DLD1 (cell line): ENCODE measurements around the gene CATSPER1.

Experiments used
- in situ Hi-C: cut with HindIII; loops from 2 replicates; pipeline ENCODE4 v1.10.0; 2017; ENCODE audit warnings: low sequenced_read_pairs

Gene CATSPER1

DNA sequence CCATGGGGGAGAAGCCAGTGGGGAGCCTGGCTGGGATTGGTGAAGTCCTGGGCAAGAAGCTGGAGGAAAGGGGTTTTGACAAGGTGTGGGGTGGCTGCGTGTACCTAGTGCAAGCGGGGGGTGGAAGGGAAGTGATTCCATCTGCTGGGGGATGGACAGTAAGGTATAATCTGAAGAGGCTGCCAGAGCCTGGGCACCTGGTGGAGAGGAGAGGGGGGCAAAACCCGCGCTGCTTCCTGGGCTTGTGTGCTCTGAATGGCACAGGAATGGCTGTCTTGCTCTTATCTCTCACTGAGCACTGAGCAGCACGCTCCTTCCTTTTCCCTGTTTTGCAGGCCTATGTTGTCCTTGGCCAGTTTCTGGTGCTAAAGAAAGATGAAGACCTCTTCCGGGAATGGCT lies 23.0 kb downstream of the CATSPER1 start:
- in situ Hi-C loops = no loop called here

DNA sequence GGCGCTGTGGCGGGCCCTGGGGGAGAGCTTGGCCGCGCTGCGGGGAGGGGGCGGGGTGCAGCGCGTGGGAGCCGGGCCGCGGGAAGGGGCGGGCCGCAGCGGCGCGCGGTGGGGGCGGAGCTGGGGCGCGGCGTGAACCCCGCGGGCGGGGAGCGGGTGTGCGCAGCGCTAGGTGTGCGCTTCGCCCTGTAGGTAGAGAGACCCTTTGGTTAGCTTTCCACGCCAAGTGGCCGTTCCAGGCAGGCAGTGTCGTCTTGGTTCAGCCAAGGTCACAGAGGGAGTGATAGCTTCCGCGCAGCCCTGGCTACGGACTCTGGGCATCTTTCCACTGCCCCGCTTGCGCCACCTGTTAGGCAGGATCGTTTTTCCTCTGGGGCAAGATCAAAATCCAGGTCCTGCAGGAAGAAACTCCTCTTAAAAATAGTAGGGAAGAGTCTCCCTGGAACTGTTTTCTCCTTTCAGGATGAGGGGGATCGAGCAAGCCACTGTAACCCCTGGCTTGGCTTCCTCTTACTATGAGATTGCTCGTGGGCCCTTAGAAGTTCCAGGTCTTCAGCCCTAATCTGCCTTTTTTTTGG lies 23.5 kb downstream of the CATSPER1 start:
- in situ Hi-C loops = no loop called here

DNA sequence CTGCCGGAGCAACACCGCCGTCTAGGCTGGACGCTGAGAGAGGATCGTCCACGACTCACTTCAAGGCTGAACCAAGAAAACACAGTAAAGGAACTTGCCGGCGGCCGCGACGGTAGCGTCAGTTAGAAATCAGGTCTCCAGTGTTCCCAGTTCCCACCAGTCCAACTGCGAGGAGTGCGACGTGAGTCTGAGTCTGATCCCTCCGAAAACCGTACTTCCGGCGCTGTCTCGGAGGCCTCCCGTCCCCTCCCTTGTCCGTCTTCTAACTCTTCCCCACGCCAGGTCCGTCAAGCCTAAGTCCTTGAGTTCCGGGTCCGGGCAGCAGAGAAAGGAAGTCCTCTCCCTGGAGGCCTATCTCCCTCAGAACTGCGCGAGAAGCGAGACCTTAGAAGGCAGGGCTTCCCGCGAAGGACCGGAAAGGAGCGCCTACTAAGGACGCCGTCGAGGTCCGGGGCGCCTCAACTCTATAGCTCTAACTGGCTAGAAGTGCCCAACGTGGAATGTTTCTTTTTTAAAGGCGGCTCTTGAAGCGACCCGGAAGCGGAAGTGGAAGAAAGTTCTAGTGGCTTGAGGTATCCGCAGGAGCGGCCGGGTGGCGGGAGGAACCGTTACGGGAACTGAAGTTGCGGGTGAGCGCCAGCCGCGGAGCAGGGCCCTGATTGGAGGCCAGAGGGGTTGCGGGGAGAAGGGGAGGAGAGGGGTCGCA lies 24.2 kb downstream of the CATSPER1 start, which contains the start of the genes BANF1 and EIF1AD:
BANF1 (plus strand) TSS at position 562 of the 706 bp plus-strand sequence. CDS start 748 bp downstream, outside the sequence.
EIF1AD (minus strand) TSS at position 216 of the 706 bp plus-strand sequence. CDS start 1,768 bp downstream, outside the sequence.
- in situ Hi-C loops = no loop called here

DNA sequence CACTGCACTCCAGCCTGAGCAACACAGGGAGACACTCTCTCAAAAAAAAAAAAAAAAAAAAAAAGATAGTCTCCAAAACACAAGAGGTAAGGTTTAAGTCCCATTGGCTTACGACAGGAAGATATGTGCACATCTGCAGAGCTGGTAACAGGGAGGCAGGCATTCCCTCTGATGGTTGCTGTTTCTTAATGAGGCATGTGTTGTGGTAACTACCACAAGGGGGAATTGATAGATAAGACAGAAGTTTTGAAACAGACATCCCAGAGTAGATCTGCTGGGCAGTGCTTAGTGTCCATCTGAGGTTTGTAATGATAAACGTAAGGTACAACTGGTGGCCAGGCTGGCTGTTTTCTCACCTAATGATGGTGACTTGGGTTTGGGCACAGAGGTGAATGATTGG lies 29.0 kb downstream of the CATSPER1 start:
- in situ Hi-C loops = no loop called here

DNA sequence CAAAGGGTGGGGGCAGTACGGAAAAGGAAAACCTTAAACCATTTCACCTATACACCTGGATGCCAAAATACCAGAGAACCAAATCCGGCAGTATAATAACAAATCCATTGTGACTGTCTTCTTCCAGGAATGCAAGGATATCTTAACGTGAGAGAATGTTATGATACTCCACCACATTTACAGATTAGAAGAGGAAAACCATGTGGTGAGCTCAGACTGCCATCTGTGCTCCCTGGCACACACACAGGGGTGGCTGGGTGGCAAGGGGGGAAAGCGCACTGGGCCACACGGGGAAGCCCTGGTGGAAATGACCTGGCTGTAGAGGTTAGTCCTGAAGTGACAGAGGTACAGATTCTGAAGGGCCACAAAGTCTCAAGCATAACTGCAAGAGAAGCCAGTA lies 34.2 kb downstream of the CATSPER1 start:
- in situ Hi-C loops = no loop called here

DNA sequence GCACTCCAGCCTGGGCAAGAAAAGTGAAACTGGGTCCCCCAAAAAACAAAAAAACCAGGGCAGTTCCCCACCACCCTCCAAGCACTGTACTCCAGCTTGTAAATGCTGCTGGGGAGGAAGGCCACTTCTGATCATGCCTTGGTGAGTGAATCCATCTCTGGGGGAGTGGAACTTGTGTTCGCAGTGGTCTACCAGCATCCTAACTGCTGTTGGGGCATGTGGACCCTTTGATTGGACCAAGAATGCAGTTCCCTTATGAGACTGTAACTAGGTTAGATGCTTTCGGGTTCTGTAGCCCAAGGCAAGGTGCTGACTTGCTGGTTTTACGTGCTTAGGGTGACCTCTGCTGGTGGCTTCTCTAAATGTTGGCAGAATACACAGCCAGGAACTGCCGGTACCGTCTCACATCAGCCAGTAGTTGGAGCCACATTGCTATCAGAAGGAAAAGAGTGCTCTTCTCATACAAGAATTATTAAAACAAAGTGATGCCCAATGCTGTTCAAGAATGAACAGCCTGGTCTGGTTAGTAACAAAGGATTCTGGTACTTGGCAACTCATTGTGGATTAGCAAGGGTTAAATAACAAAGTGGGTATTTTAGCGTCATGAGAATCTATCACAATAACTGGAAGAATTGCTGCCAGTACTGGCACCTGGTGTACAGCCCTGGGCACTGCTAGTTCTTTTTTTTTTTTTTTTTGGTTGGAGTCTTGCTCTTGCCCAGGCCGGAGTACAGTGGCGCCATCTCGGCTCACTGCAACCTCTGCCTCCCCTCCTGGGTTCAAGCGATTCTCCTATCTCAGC lies 37.3 kb downstream of the CATSPER1 start:
- in situ Hi-C loops = no loop called here

DNA sequence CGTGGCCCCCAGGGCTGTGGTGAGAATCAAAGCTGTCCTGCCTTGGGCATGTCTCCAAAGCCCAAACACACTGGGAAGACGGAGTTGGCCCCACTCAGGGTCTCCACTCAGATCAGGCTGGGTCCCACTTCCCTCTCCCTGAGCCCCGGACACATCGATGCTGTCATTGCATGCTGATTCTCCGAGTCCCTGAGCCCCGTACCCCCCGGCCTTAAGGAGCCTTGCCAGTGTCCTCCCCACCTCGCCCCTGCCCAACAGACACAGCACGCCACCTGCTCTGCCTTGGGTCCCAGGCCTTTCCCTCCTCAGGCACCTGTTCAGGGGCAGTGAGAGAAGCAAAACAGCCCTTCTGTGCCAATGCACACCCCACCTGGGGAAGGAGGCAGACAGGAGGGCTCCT lies 38.9 kb downstream of the CATSPER1 start:
- in situ Hi-C loops = no loop called here

DNA sequence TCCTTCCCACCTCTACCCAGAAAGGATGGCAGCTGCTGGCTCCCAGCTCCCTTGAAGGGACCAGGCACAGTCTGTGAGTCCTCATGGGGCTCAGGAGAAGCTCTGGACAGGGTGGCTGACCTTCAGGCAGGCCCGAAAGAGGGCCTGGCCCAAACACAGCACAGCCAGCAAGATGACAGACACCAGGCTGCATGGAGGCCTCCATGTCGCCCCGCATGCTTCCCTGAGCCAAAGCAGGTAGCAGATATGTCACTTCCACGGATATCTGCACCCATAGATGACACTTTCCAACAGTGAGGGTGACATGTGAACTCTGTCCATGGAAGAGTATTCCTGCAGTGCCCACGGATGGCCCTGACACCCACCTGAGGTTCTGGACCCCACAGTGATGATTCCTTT lies 42.7 kb downstream of the CATSPER1 start:
- in situ Hi-C loops = no loop called here

DNA sequence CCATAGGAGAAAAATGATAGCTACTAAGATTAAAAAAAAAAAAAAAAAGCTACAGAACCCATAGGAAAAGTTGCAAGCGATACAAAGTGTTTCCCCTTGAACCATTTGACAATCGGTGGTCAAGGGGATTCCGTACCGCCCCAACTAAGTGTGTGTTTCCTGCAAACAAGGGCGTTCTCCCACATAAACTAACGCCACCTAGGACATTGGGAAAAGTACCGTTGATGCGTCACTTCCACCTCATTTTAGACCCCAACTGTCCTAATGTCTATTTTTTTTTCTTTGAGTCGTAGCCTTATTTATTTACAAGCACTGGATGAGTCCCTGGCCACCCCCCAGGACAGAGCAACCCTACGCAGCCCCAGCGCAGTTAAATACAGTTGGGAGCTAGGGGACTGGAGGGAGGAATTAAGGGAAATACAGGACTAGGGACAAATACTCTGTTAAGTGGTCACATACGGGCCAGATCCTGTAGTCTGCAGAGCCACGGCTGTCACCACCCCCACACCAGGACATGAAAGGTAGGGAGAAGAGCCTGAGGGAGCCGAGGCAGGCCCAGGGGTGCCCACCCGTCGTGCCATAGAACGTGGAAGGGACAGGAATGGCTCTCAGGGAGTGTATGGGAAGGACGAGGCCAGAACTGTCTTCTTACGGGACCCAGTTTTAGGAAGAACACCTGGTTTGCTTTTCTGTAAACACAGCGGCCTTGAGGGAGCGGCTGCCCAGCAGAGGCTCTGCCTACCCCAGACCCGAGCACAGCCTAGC lies 43.3 kb downstream of the CATSPER1 start:
- in situ Hi-C loops = no loop called here

DNA sequence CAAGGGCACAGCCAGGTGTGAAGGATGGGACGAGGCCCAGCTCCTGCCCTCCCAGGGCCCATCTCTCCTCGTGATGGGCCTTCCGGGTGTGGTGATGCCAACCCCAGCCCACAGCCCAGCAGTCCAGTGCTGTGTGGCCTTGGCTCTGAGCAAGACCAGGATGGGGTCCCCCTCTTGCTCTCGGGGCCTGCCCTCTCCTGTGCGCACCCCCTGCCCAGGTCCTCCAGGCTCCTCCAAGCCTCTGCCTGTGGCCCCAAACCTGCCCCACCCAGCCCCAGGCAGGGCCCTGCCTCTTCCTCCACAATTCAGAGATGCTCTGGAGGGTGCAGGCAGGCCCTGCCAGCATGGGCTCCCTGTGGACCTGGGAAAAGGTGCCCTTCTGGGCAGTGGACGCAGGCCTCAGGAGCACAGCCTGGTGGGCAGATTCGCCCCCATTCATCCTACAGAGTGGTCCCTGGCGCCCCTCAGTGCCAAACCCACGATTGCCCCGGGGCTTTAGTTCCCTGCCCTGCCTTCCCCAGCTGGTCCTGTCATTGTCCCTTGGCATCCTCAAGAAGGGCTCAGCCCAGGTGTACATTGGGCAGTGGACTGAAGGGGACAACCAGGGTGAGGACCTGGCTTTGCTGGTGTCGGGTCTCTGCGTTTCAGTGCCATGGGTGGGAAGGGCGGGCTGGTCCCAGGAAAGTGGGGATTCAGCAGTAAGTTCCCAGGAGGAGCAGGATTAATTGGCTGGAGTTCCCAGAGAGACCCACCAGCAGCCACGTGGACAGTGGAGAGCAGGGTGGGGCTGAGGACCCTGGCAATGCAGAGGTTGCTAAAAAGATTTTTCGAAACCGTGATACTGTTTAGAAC lies 44.1 kb downstream of the CATSPER1 start:
- in situ Hi-C loops = no loop called here

DNA sequence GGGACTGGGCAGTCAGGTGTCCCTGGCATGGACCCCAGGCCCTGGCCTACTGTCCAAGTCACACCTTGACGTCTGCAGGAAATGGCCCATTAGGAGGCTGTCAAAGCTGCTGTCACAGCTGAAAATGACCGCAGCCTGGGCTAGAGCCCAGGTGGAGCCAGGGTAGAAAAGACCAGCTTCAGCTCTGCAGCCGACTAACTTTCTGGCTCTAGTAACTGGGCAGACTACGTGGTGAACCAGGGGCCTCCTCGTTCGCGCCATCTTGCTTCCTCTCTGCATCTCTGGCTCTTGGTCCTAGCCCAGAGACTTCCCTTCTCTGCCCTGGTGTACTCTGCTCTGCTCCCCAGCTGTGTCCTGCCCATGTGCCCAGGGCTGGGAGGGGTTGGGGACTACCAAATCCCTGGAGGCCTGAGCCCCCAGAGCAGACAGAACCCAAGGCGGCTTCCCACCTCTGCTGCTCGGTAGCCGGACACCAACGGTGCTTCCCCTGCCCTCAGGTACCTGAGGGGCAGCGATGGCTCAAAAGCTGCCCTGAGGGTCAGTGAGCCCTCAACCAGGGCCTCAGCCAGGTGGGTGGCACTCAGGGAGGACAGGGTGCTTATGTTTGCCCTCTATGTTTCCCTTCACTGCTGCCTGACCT lies 45.1 kb downstream of the CATSPER1 start:
- in situ Hi-C loops = no loop called here

DNA sequence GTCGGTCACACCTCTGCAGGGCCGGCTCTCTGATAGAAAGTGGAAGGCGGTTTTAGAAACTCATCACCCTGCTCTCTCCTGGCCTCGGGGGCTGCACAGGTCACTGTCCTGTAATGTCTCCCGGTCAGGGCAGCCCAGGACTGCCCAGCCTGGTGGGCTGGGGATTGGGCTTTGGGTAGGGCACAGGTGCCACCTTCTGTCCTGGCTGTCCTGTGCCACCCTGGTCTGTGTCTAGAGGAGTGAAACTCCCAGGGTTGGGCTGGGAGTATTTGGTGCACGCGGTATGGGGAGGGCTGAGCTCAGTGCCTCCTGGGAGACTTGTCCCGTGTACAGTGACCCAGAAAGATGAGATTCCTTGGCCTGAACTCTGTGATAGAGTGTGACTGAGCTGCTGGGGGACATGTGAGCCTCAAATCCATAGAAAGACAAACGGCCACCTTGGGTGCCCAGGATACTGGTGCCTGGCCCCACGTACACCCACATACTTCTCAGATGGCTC lies 47.0 kb downstream of the CATSPER1 start:
- in situ Hi-C loops = no loop called here

DNA sequence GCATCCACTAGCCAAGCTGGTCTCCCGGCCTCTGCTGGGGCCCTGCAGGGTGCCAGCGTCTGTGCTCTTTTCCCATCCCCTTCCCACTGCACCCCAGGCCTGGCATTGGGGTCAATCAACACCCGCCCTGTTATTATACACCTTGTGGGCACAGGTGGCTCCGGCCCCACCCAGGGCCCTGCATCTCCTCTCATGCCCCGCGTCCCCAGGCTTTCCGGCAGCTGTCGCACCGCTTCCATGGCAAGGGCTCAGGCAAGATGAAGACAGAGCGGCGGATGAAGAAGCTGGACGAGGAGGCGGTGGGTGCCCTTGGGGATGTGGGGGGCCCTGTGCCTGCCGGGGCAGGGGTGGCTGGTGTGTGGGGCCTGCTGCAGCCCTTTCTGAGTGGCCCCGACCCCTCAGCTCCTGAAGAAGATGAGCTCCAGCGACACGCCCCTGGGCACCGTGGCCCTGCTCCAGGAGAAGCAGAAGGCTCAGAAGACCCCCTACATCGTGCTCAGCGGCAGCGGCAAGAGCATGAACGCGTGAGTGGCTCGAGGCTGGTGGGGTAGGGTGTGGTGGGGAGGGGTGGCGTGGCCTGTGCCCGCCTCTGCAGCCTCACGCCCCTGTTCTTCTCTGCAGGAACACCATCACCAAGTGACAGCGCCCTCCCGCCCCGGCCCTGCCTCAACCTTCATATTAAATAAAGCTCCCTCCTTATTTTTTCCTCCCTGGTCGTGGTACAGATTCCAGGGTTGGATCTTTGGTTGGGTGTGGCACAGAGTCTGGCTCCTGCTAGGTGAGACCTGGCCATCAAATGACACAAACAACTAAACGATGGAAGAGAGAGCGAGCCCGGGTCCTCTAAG lies 47.7 kb downstream of the CATSPER1 start:
- in situ Hi-C loops = no loop called here

DNA sequence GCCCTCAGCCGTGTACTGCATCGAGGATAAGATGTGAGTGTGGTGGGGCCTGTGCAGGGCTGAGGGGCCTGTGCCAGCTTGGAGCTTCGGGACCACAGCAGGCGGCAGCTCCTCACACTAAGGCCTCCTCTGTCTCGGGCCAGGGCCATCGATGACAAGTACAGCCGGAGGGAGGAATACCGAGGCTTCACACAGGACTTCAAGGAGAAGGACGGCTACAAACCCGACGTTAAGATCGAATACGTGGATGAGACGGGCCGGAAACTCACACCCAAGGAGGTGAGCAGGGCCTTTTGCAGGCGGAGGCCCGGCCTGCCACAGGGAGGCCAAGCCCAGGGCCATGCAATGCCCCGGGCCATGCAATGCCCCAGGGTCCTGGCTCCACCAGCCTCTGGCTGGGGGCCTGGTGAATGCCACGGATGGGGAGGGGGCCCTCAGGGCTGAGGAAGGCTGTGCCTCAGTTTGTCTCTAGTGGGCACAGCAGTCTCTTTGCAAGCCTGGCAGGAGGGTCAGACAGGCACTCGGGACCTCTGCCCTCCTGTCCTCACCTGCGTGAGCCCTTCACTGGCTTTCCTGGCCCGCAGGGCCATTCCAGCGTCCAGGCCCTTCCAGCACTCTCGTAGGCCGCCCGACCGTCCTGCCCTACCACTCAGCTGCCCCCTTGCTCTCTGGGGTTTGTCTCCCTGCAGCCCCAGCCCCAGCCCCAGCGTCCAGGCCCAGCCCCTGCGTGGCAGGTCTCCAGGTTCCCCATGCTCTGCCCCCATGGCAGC lies 48.5 kb downstream of the CATSPER1 start:
- in situ Hi-C loops = no loop called here

DNA sequence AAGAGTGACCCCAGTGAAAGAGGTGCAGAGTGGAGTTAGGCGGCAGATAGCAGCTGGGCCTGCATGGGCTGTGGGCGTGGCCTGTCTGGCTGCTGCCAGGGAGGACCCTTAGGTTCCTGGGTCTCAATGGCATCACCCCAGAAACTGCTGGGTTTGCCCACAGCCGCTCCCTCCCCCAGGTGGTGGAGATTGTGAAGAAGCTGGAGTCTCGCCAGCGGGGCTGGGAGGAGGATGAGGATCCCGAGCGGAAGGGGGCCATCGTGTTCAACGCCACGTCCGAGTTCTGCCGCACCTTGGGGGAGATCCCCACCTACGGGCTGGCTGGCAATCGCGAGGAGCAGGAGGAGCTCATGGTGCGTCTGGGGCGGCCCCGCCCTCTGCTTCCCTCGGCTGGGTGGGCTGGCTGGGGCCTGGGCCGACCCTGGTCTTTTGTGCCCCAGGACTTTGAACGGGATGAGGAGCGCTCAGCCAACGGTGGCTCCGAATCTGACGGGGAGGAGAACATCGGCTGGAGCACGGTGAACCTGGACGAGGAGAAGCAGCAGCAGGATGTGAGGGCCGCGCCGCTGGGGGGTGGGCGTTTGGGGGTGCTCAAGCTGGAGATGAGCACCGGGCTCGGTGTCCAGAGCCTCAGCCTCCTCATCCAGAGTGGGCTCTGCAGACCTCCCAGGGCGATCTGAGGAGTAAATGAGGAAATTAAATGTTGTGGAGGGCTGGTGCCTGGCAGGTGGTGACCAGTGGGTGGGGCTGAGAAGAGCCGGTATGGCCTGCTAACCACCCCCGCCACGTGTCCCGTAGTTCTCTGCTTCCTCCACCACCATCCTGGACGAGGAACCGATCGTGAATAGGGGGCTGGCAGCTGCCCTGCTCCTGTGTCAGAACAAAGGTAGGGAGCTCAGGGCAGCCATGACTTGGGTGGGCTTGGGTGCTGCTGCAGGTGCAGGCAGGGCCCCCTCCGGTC lies 49.8 kb downstream of the CATSPER1 start:
- in situ Hi-C loops = no loop called here

DNA sequence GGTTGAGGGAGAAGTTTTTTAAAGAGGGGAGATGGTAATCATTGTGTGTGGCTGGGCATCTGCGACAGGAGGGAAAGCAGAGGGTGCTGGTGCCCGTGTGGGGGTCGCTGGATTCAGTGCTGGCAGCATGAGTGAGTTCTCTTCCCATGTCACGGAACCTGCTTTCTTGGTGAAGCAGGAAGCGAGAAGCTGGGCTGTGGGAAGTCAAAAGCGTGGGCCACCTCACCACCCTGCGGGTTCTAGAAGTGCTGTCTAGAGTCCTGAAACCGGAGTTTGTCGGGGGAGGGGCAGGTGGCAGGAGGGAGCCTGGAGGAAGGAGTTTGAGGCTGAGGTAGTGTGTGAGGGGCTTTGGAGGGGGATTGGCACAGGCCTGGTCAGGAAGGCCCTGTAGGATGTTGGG lies 50.5 kb downstream of the CATSPER1 start:
- in situ Hi-C loops = no loop called here
